BLaER1 (cell line): ENCODE data around the gene GCSAML.
"Not testable (repeated sequence)": the region's sequence is repeated elsewhere in the genome, so short reads cannot be mapped to it uniquely, and the experiment has no call there.

Experiments used
- H3K27ac ChIP-seq: shearing (Covaris generic); formaldehyde crosslinking; 2 replicates; pipeline ENCODE4 v1.8.1; 2022
- H3K27me3 ChIP-seq: shearing (Covaris generic); formaldehyde crosslinking; 2 replicates; pipeline ENCODE4 v1.8.1; 2022
- H3K36me3 ChIP-seq: shearing (Covaris generic); formaldehyde crosslinking; 2 replicates; pipeline ENCODE4 v1.8.1; 2022
- H3K4me1 ChIP-seq: shearing (Covaris generic); formaldehyde crosslinking; 2 replicates; pipeline ENCODE4 v1.8.1; 2022
- H3K4me2 ChIP-seq: shearing (Covaris generic); formaldehyde crosslinking; 2 replicates; pipeline ENCODE4 v1.8.1; 2022
- H3K4me3 ChIP-seq: shearing (Covaris generic); formaldehyde crosslinking; 2 replicates; pipeline ENCODE4 v1.8.1; 2022
- H3K9ac ChIP-seq: shearing (Covaris generic); formaldehyde crosslinking; 2 replicates; pipeline ENCODE4 v1.8.1; 2022
- H3K9me3 ChIP-seq: shearing (Covaris generic); formaldehyde crosslinking; 2 replicates; pipeline ENCODE4 v1.8.1; 2022
- H4K20me1 ChIP-seq: shearing (Covaris generic); formaldehyde crosslinking; 2 replicates; pipeline ENCODE4 v1.8.1; 2022
- Cebpa-rat ChIP-seq: shearing (Covaris generic); IDR thresholded peaks from 2 replicates; pipeline ENCODE4 v1.8.1; 2022

Gene GCSAML

GRCh38 chr1:247548769-247549182, at the start of gene GCSAML:
GCSAML (plus strand) TSS chr1:247549134; CDS start chr1:247549192, 58 bp downstream.
- Histone ChIP-seq H3K9me3 (no peaks in the 10 kb centered on the region), H3K27ac (no peak within 1 kb of the TSS), H4K20me1 (no peaks in the 10 kb centered on the region), H3K4me1 (no peaks in the 10 kb centered on the region), H3K36me3 (no peaks in the 10 kb centered on the region), H3K4me3 (no peak within 1 kb of the TSS), H3K4me2 (no peak within 1 kb of the TSS), H3K27me3 (no peaks in the 10 kb centered on the region), H3K9ac (no peak within 1 kb of the TSS)
- no peak for TF ChIP-seq Cebpa-rat

GRCh38 chr1:247500865-247501264, 48.1 kb upstream of the GCSAML start:
- Histone ChIP-seq H3K9me3 (no peaks in the 10 kb centered on the region), H3K4me1 (no peaks in the 10 kb centered on the region), H3K9ac (no peak overlapping the region), H3K4me2 (no peak overlapping the region), H3K27ac (no peak overlapping the region), H4K20me1 (no peaks in the 10 kb centered on the region), H3K4me3 (no peak overlapping the region), H3K27me3 (no peaks in the 10 kb centered on the region), H3K36me3 (no peaks in the 10 kb centered on the region)
- TF ChIP-seq Cebpa-rat, result no peak

GRCh38 chr1:247506831-247507230, 42.1 kb upstream of the GCSAML start:
- Histone ChIP-seq H3K4me3 (no peak overlapping the region), H3K9me3 (no peaks in the 10 kb centered on the region), H3K27ac (no peak overlapping the region), H4K20me1 (no peaks in the 10 kb centered on the region), H3K36me3 (no peaks in the 10 kb centered on the region), H3K9ac (no peak overlapping the region), H3K4me1 (no peaks in the 10 kb centered on the region), H3K27me3 (no peaks in the 10 kb centered on the region), H3K4me2 (no peak overlapping the region)
- TF ChIP-seq Cebpa-rat, result no peak

- Histone ChIP-seq H3K4me1 (no peaks in the 10 kb centered on the region), H3K27ac (no peak overlapping the region), H3K27me3 (no peaks in the 10 kb centered on the region), H3K36me3 (no peaks in the 10 kb centered on the region), H4K20me1 (no peaks in the 10 kb centered on the region), H3K4me2 (no peak overlapping the region), H3K4me3 (no peak overlapping the region), H3K9me3 (peaks cover 20% of the 10 kb centered on the region), H3K9ac (no peak overlapping the region)
- TF ChIP-seq Cebpa-rat, result no peak
Measured at GRCh38 chr1:247517795-247518612, 30.9 kb upstream of the GCSAML start.

- Histone ChIP-seq H3K27me3 (no peaks in the 10 kb centered on the region), H3K9me3 (peaks cover 20% of the 10 kb centered on the region), H3K4me2 (no peak overlapping the region), H4K20me1 (no peaks in the 10 kb centered on the region), H3K9ac (no peak overlapping the region), H3K36me3 (no peaks in the 10 kb centered on the region), H3K27ac (no peak overlapping the region), H3K4me3 (no peak overlapping the region), H3K4me1 (no peaks in the 10 kb centered on the region)
- TF ChIP-seq Cebpa-rat, result no peak
Measured at GRCh38 chr1:247518613-247518891, 30.4 kb upstream of the GCSAML start.

GRCh38 chr1:247521886-247522285, 27.0 kb upstream of the GCSAML start:
- not testable (repeated sequence) for H3K27ac ChIP-seq, H3K4me2 ChIP-seq, H3K4me1 ChIP-seq, H3K36me3 ChIP-seq, H3K4me3 ChIP-seq, H4K20me1 ChIP-seq, H3K9ac ChIP-seq, H3K27me3 ChIP-seq
- peaks cover 20% of the 10 kb centered on the region for H3K9me3 ChIP-seq

- H3K4me2 ChIP-seq, result no peak overlapping the region
- H3K4me1 ChIP-seq, result no peaks in the 10 kb centered on the region
- peaks cover 16% of the 10 kb centered on the region for H3K9me3 ChIP-seq
- H3K9ac ChIP-seq, result no peak overlapping the region
- no peaks in the 10 kb centered on the region for H4K20me1 ChIP-seq
- no peak overlapping the region for H3K4me3 ChIP-seq
- no peaks in the 10 kb centered on the region for H3K36me3 ChIP-seq
- H3K27me3 ChIP-seq, result no peaks in the 10 kb centered on the region
- H3K27ac ChIP-seq, result no peak overlapping the region
- TF ChIP-seq Cebpa-rat, result no peak
Measured at GRCh38 chr1:247528812-247529474, 20.0 kb upstream of the GCSAML start.

GRCh38 chr1:247529771-247530355, 19.1 kb upstream of the GCSAML start:
- TF ChIP-seq Cebpa-rat, result no peak
- Histone ChIP-seq H4K20me1 (no peaks in the 10 kb centered on the region), H3K4me1 (no peaks in the 10 kb centered on the region), H3K9me3 (peaks cover 16% of the 10 kb centered on the region), H3K4me2 (no peak overlapping the region), H3K27ac (no peak overlapping the region), H3K4me3 (no peak overlapping the region), H3K27me3 (no peaks in the 10 kb centered on the region), H3K36me3 (no peaks in the 10 kb centered on the region), H3K9ac (no peak overlapping the region)

GRCh38 chr1:247530785-247531184, 18.1 kb upstream of the GCSAML start:
- Histone ChIP-seq H3K4me3 (no peak overlapping the region), H3K36me3 (no peaks in the 10 kb centered on the region), H3K9ac (no peak overlapping the region), H3K4me2 (no peak overlapping the region), H4K20me1 (no peaks in the 10 kb centered on the region), H3K9me3 (peaks cover 16% of the 10 kb centered on the region), H3K27me3 (no peaks in the 10 kb centered on the region), H3K4me1 (no peaks in the 10 kb centered on the region), H3K27ac (no peak overlapping the region)
- TF ChIP-seq Cebpa-rat, result no peak

- Histone ChIP-seq H3K4me3 (no peak overlapping the region), H3K4me1 (no peaks in the 10 kb centered on the region), H4K20me1 (no peaks in the 10 kb centered on the region), H3K9ac (no peak overlapping the region), H3K27me3 (no peaks in the 10 kb centered on the region), H3K9me3 (peaks cover 16% of the 10 kb centered on the region), H3K4me2 (no peak overlapping the region), H3K36me3 (no peaks in the 10 kb centered on the region), H3K27ac (no peak overlapping the region)
- no peak for TF ChIP-seq Cebpa-rat
Measured at GRCh38 chr1:247531937-247532336, 17.0 kb upstream of the GCSAML start.
